ENCODE results near the gene NUAK2.
A peak's percentile ranks its signal among the peaks of the same experiment; 100 is the strongest.
"Not testable (repeated sequence)": the region's sequence is repeated elsewhere in the genome, so short reads cannot be mapped to it uniquely, and the experiment has no call there.

NUAK2 gene

GRCh38 chr1:205317311-205317917 is 4.1 kb downstream of the NUAK2 start:
- no peak for DNase-seq

GRCh38 chr1:205316161-205316566 is 5.4 kb downstream of the NUAK2 start:
- DNase-seq, result no peak

- DNase-seq, result peak; percentile 15
Observed at GRCh38 chr1:205315008-205315618, 6.4 kb downstream of the NUAK2 start.

DNA sequence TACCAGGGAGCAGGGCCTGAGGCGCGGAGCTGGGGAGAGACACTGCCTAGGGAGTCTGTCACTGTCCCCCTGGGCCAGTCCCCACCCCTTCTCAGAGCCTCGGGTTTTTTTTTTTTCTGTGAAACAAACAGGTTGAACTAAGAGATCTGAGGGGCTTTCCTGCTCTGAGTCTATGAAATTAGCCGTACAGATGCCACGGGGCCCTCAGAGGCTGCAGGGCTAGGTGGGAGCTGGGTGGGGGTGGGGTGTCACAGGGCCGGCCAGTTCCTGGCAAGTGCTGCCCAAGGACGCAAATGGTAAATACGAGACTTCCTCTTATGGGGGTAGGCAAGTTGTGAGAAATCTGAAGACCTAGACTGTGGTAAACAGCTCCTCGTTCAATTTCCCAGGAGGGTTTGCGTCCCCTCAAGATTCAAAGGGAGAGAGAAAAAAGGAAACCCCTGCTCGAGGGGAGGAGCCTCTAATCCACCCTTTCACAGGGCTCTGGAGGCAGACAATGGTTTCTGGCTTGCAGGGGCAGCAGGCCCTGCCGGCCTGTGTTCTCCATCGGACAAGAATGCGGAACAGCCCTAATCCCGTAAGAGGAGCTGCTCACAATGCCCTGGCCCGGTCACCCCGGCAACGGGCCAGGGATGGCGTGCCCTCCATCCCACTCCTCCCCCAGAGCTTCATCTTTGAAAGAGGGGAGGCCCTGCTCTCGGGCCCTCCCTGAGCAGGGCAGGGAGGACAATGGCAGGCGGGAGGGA is 7.8 kb downstream of the NUAK2 start:
- peak; percentile 36 for DNase-seq

GRCh38 chr1:205312866-205313562 is 8.5 kb downstream of the NUAK2 start:
- no peak for DNase-seq

DNA sequence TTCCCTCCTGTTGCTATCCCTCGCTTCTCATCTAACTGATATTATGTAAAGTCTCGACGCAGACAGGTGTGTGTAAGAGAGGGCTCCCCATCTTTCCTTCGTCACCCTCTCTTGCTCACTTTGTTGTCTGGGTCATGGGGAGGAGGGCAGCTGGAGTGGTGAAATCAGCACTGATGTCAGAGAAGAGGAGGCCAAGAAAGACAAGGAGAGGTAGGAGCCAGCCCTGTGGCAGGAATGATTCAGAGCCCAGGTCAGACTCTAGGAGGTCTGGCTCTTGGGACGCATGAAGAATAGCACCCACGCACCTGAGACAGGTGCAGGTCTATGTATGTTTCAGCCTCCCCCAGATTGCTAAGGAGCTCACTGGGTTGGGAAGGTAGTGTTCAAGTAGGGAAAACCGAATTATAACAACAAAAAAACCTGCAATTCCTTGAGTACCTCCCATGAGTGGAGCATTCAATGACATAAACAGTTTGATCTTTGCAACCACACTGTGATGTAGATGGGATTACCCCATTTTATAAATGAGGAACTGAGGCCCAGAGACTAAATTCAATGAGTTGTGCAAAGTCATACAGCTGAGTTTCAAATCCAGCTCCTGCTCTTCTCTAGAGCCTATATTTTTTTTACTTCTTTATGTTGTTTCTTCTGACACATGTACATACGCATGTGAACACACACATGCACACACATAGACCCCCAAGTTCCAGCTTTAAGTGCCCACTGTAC is 10.4 kb downstream of the NUAK2 start:
- no peak for DNase-seq

DNA sequence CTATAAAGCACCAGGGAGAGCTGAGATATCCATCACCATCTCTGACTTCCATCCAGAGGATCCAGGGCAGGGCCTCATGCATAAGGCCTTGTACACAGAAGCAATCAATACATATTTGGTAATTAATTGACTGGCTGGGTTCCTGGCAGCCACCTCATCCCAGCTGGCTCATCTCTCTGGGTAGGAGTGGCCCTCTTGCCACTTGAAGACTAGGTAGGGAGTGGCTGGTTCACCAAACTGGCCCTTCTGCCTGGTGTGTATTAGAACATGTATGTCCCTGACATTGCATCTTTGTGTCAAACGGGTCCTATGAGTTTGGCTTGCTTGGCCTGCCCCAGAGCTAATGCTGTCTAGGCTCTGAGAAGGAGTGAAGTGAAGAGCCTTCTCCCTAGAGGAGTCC is 11.8 kb downstream of the NUAK2 start:
- DNase-seq, result no peak

DNA sequence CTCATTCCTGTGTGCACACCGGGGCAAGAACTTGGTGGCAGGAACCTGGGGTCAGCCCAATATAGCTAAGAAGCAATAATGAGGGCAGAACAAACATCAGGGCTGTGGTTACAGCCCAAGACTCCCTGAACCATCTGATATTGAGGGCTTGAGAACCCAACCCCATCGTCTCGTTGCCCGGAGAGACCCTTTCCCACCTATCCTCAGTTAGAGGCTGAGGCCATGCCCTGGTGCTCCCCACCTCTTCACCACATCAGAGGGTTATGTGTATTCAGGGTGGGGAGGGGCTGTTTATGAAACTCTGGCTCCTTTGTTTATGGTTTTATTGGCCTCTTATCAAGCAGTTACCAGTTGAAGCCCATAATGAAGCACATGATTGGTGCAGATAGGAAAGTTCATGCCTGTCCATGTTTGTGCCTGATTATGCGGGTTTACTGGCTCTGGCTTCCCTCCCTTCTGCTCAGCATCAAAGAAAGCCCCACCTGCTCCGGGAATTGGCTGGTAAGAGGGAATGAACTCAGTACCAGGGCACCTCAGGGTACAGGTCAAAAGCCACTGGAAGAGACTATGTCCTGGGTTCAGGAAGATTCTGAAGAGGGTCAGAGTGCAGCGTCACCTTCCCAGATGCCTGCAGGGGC is 14.5 kb downstream of the NUAK2 start:
- no peak for DNase-seq

- DNase-seq, result no peak
Observed at GRCh38 chr1:205304695-205305070, 16.9 kb downstream of the NUAK2 start.

DNA sequence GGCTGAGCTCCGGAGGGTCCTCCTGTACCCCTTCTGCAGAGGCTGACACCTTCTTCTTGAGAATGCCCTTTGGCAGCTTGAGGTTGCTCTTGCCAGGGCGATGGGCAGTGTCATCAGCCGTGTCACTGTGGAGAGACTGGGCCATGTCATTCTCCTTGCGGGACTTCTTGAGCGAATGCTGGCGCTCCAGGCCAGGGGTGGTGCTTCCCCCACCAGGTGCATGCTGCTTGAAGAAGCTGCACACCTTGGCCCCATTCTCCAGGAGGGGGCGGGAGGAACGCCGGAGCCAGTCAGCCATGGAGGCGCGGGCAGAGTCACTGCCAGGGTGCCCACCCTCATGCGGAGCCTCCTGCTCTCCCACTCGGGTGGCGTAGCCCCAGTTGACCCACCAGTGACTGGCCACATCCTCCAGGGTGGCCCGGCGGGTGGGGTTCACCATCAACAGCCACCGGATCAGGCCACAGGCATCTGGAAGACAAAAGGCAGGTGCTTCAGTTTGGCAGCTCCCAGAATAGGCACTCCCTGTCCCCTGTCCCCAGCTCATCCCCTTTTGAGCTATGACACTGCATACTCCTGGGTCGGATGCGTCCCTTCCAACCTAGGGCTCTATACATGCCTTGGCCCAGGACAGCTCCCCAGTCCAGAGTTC is 17.4 kb downstream of the NUAK2 start:
- no peak for DNase-seq

- DNase-seq, result no peak
Observed at GRCh38 chr1:205303247-205303888, 18.2 kb downstream of the NUAK2 start.

DNA sequence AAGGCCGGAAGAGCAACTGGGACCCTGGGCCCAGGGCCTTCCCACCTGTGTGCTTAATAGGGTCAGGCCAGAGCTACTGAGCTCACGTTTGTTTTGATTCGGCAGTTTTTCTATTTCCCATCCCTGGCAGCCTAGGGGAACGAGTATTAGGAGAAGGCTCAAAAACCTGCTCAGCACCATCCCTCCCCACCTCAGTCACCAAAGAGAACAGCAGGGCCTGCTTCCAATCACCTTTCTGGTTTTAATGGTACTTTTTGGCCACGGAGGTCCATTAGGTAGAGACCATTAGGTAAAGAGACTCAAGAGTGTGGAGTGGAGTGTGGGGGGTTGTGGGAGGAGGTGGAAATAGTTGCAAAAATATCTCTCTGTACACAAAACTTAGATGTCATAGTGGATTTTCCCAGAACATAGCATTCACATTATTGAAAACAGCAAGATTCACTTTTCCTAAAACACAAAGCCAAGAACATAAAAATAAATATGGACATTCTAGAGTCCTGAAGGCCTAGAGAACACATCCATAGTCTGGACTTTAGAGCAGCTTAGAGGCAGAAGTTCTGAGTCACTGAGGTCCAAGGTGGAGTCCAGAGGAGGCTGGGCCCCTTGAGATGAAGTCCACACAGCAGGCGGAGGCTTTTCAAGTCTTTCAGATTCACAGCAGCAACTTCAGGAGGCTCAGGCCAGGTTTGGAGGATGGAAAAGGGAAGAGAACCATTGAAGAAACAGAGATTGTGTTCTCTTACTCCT is 19.5 kb downstream of the NUAK2 start:
- DNase-seq, result no peak

DNA sequence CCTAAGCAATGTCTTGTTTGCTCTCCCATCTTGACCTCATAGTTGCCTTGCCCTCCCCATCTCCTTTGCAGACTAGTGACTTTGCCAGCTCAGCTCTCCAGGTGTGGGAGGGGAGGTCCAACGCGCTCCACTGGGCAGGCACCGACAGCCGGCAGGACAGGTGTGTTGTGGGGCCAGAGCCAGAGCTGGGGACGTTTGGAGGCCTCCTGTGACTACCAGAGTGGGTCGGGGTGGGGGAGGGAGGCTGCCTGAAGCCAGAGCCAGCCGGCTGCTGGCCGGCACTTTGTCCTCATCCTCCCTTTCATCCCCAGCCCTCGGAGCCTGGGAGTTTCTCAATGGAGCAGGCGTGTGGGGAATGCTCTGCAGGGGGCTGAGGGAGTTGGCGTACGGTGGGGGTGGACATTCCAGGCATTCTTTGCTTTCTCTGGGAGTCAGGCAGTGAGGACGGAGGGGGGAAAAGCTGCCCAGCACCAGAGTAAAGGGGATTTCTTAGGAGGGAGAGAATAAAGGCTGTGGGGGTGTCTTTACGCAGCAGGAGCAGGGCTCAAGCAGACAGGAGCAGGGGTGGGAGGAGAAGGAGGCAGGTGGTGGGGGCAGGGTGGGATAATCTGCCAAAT is 20.2 kb downstream of the NUAK2 start:
- no peak for DNase-seq

DNA sequence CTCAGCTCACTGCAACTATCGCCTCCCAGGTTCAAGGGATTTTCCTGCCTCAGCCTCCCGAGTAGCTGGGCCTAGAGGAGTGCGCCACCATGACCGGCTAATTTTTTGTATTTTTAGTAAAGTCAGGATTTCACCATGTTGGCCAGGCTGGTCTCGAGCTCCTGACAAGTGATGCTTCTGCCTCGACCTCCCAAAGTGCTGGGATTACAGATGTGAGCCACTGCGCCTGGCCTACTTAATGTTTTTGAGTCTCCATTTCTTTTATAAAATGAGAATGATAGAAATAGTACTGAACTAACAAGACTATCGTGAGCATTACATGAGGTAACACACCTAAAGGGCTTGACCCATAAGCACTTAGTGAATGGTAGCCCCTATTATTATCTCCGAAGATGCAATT is 21.4 kb downstream of the NUAK2 start:
- DNase-seq, result no peak

- DNase-seq, result no peak
Observed at GRCh38 chr1:205298191-205298994, 23.2 kb downstream of the NUAK2 start.

GRCh38 chr1:205297546-205298177 is 23.9 kb downstream of the NUAK2 start:
- DNase-seq, result not testable (repeated sequence)

DNA sequence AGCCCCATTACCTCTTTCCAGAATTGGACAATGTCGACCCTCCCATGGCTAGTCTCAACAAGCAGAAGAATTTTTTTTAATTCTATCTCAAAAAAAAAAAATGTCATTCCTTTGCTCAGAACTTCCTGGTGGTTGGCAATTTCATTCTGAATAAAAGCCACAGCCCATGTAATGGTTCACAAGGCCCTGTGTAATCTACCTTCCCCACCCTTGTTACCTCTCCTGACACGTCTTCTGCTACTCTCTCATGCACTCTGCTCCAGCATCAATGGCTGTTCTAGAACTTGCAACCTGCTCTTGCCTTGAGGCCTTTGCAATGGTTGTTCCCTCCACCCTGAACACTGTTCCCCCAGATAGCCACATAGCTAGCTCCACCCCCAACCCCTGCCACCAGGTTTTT is 25.4 kb downstream of the NUAK2 start:
- DNase-seq, result no peak

DNA sequence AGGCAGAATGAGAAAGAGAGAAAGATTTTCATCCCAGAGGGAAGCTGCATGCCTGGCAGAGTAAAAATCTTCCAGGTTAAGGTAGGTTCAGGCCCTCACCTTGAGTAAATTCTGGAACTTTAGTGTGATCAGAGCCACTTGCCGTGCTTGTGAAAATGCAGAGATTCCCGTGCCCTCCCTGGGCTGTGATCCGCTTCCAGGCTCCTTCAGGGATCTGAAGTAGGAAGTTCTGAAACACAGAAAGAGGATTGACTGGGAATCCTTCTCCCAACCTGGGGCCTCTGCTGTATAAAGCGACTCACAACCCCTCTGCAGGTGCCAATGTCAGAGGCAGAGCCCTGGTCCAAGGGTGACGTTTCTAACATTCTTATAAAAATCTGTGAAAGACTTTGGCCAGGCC is 26.6 kb downstream of the NUAK2 start:
- no peak for DNase-seq
